HepG2 (cell line): ENCODE data around the gene VAT1L. TPM values are rescaled to one million over a fixed set of nuclear protein-coding genes. Genes with fewer than 3 reads are reported as not detected.

Experiments used
- ATAC-seq: fragments of 200-7000 bp; cut with Tn5 transposase; 3 replicates; pipeline ENCODE4 v1.9.1; 2020; ENCODE audit warnings: mild to moderate bottlenecking, moderate library complexity
- BruUV-seq: library from RNA; stranded (reverse); fragments of 400-500 nt; replicated peaks from 2 replicates; lab custom pipeline; 2021; lab: Mats Ljungman, UMichigan
- CTCF ChIA-PET: fragments of 300-600 bp; formaldehyde crosslinking; extraction: SDS; loops from one replicate; lab custom pipeline; 2021; ENCODE audit warnings: low total read pairs, inconsistent platforms, low intra/inter-chr PET ratio; lab: Yijun Ruan, JAX
- POLR2A ChIA-PET: fragments of 350-600 bp; sonication (Branson Sonifier 250); formaldehyde crosslinking; loops from one replicate; lab custom pipeline; 2020; ENCODE audit warnings: antibody characterized with exemption, inconsistent platforms; lab: Yijun Ruan, JAX
- DNase-seq: peaks from one replicate; pipeline ENCODE4 v3.0.0-alpha.2; 2015; ENCODE audit warnings: low spot score
- FAIRE-seq: peaks from 3 replicates; lab custom pipeline; 2011; peaks lifted over from hg19 to GRCh38; lab: Jason Lieb, UNC
- H2AFZ ChIP-seq: one replicate; pipeline ENCODE4 v1.6.1; 2011; ENCODE audit warnings: low read length, inconsistent platforms
- H3K27ac ChIP-seq: fragments of 300-600 bp; 3 replicates; pipeline ENCODE4 v1.8.0; 2011; ENCODE audit warnings: mixed run types, mild to moderate bottlenecking, mixed read lengths, low read length, inconsistent platforms; ENCODE audit not compliant: insufficient read depth; ENCODE audit errors: extremely low read length
- H3K27me3 ChIP-seq, 2 experiments: fragments of 200-600 bp in 1 of 2; 2 replicates in 1 of 2; 3 replicates in 1 of 2; pipeline versions ENCODE4 v1.6.0 to v1.8.0; 2011; ENCODE audit warnings: low read length in 2 of 2, mild to moderate bottlenecking in 2 of 2, moderate library complexity in 2 of 2, inconsistent platforms in 1 of 2; ENCODE audit not compliant: insufficient read depth in 2 of 2, control insufficient read depth in 1 of 2
- H3K36me3 ChIP-seq, 2 experiments: fragments of 200-600 bp in 1 of 2; replicated peaks in 1 of 2; 2 replicates in 1 of 2; 3 replicates in 1 of 2; pipeline versions ENCODE4 v1.5.1 to v1.8.0; 2011; ENCODE audit warnings: low read length in 2 of 2, inconsistent platforms in 1 of 2; ENCODE audit not compliant: insufficient read depth in 2 of 2, control insufficient read depth in 1 of 2
- H3K4me1 ChIP-seq: 2 replicates; pipeline ENCODE4 v1.5.1; 2012; ENCODE audit warnings: low read length, inconsistent platforms; ENCODE audit not compliant: insufficient read depth
- H3K4me2 ChIP-seq: 2 replicates; pipeline ENCODE4 v1.6.0; 2011; ENCODE audit warnings: low read depth, low read length, inconsistent platforms
- H3K4me3 ChIP-seq, 3 experiments: fragments of 200-600 bp in 1 of 3; sonication (generic), shearing (Covaris generic) in 1 of 3; replicated peaks in 1 of 3; 2 replicates each; pipeline ENCODE4 v1.5.1; 2011 to 2016; ENCODE audit warnings: low read length in 3 of 3, inconsistent platforms in 2 of 3, low read depth in 2 of 3, mild to moderate bottlenecking in 2 of 3, control low read depth in 1 of 3, mixed read lengths in 1 of 3; ENCODE audit not compliant: insufficient read depth in 1 of 3
- H3K79me2 ChIP-seq: one replicate; pipeline ENCODE4 v1.6.1; 2011; ENCODE audit warnings: low read length, inconsistent platforms; ENCODE audit not compliant: insufficient read depth
- H3K9ac ChIP-seq: 2 replicates; pipeline ENCODE4 v1.6.0; 2011; ENCODE audit warnings: mild to moderate bottlenecking, low read depth, low read length, inconsistent platforms; ENCODE audit not compliant: insufficient read depth
- H3K9me3 ChIP-seq: 2 replicates; pipeline ENCODE4 v1.5.1; 2012; ENCODE audit warnings: mild to moderate bottlenecking, low read length
- H4K20me1 ChIP-seq: 2 replicates; pipeline ENCODE4 v1.6.0; 2011; ENCODE audit warnings: inconsistent platforms, mild to moderate bottlenecking, low read length, moderate library complexity; ENCODE audit not compliant: insufficient read depth
- ISL2 ChIP-seq: sonication (generic); formaldehyde crosslinking; IDR thresholded peaks from 2 replicates; pipeline ENCODE4 v1.5.0; 2020; ENCODE audit warnings: missing genetic modification reagents
- PAF1 ChIP-seq: IDR thresholded peaks from 2 replicates; pipeline ENCODE4 v1.6.1; 2016; ENCODE audit warnings: missing genetic modification reagents, missing compliant biosample characterization
- PRDM15 ChIP-seq: sonication (generic); formaldehyde crosslinking; IDR thresholded peaks from 2 replicates; pipeline ENCODE4 v1.4.0; 2020; ENCODE audit warnings: missing genetic modification reagents
- RERE ChIP-seq: IDR thresholded peaks from 2 replicates; pipeline ENCODE4 v1.6.1; 2016; ENCODE audit warnings: low read depth, missing genetic modification reagents, missing compliant biosample characterization
- REXO4 ChIP-seq: sonication (generic); formaldehyde crosslinking; IDR thresholded peaks from 2 replicates; pipeline ENCODE4 v1.8.0; 2022; ENCODE audit warnings: missing genetic modification reagents, mild to moderate bottlenecking, borderline replicate concordance
- XBP1 ChIP-seq: sonication (generic); formaldehyde crosslinking; IDR thresholded peaks from 2 replicates; pipeline ENCODE4 v1.5.0; 2020; ENCODE audit warnings: missing genetic modification reagents
- ZBTB26 ChIP-seq: IDR thresholded peaks from 2 replicates; pipeline ENCODE4 v1.6.1; 2016; ENCODE audit warnings: missing compliant biosample characterization, missing genetic modification reagents, borderline replicate concordance
- ZNF326 ChIP-seq: sonication (generic); formaldehyde crosslinking; IDR thresholded peaks from 2 replicates; pipeline ENCODE4 v1.4.0; 2020; ENCODE audit warnings: missing genetic modification reagents, borderline replicate concordance
- ZNF746 ChIP-seq: sonication (generic); formaldehyde crosslinking; IDR thresholded peaks from 2 replicates; pipeline ENCODE4 v1.8.0; 2022; ENCODE audit warnings: mild to moderate bottlenecking, missing genetic modification reagents
- ZNF839 ChIP-seq: sonication (generic); formaldehyde crosslinking; IDR thresholded peaks from 2 replicates; pipeline ENCODE4 v1.4.0; 2020; ENCODE audit warnings: missing genetic modification reagents, mild to moderate bottlenecking, borderline replicate concordance
- ZSCAN5A ChIP-seq: sonication (generic); formaldehyde crosslinking; IDR thresholded peaks from 2 replicates; pipeline ENCODE4 v1.8.0; 2022; ENCODE audit warnings: mild to moderate bottlenecking, missing genetic modification reagents, borderline replicate concordance
- WGBS: methylation state at CpG from one replicate; pipeline ENCODE4 v1.1.6; 2017; ENCODE audit warnings: low lambda C conversion rate; 5-methylcytosine and 5-hydroxymethylcytosine counted together
- in situ Hi-C: cut with HindIII; loops from 2 replicates; pipeline ENCODE4 v1.10.0; 2017; ENCODE audit warnings: low pct_unique_long_range_greater_than_20kb; ENCODE audit not compliant: extremely low pct_ligation_motif_present
- intact Hi-C: fragments of 100-400 bp; cut with micrococcal nuclease; formaldehyde crosslinking; loops from one replicate; pipeline ENCODE4 v1.10.0; 2022; ENCODE audit not compliant: unreplicated experiment
- polyA plus RNA-seq, 8 experiments: library from polyadenylated mRNA; depleted of rRNA in 3 of 8; stranded (reverse) in 7 of 8; unstranded in 1 of 8; fragments of >200 nt; fragmentation: Illumina TruSeq in 4 of 8; extraction: Trizol in 4 of 8; gene quantifications; 2 replicates each; pipeline versions ENCODE4 v1.2.1 to v1.2.3, GENCODE V29; 2011 to 2016; ENCODE audit warnings: low read depth in 4 of 8, missing spikeins in 1 of 8, mixed read lengths in 1 of 8; ENCODE audit not compliant: insufficient read depth in 1 of 8
- total RNA-seq, 5 experiments: library from RNA; depleted of rRNA; stranded (reverse); fragments of >200 nt; fragmentation: Illumina TruSeq; extraction: Trizol; gene quantifications; 2 replicates each; pipeline ENCODE4 v1.2.3, GENCODE V29; 2016; ENCODE audit warnings: low read depth in 1 of 5
- TF ChIP-seq, protein P1 (sequence below): sonication (generic); formaldehyde crosslinking; IDR thresholded peaks from 2 replicates; pipeline ENCODE4 v1.8.0; 2022; ENCODE audit warnings: mild to moderate bottlenecking, missing genetic modification reagents, moderate library complexity

The VAT1L gene
- total and polyA plus RNA-seq, 2 of the 13 experiments (the other 11 are each of a cell fraction or from before 2014, with no cell fraction given) = not detected

- H4K20me1 ChIP-seq = no peaks in the 10 kb centered on the region
- in situ Hi-C loops = no loop called here
- no peak overlapping the region for H3K4me3 ChIP-seq
- H3K36me3 ChIP-seq = no peaks in the 10 kb centered on the region
- CTCF ChIA-PET = no interaction called here
- FAIRE-seq (no peak), ATAC-seq (no peak), DNase-seq (no peak)
- H3K27ac ChIP-seq = no peak overlapping the region
- no peaks in the 10 kb centered on the region for H3K79me2 ChIP-seq
- BruUV-seq = no TSS peak
- H2AFZ ChIP-seq = no peak overlapping the region
- intact Hi-C loops = no loop called here
- no peaks in the 10 kb centered on the region for H3K27me3 ChIP-seq
- H3K9ac ChIP-seq = no peak overlapping the region
- no peaks in the 10 kb centered on the region for H3K9me3 ChIP-seq
- H3K4me2 ChIP-seq = no peak overlapping the region
- peaks cover 62% of the 10 kb centered on the region for H3K4me1 ChIP-seq
- POLR2A ChIA-PET = no interaction called here
- WGBS = 56% methylated on average over 2 of the region's 2 CpGs
- TF ChIP-seq ZNF746 = no peak
- no peak for TF ChIP-seq ISL2 (CRISPR knock-in tag)
- TF ChIP-seq XBP1 (CRISPR knock-in tag) = no peak
- TF ChIP-seq, protein P1, sequence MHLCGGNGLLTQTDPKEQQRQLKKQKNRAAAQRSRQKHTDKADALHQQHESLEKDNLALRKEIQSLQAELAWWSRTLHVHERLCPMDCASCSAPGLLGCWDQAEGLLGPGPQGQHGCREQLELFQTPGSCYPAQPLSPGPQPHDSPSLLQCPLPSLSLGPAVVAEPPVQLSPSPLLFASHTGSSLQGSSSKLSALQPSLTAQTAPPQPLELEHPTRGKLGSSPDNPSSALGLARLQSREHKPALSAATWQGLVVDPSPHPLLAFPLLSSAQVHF (CRISPR knock-in tag) = no peak
- no peak for TF ChIP-seq ZNF839
- no peak for TF ChIP-seq RERE (CRISPR knock-in tag)
- no peak for TF ChIP-seq PAF1 (CRISPR knock-in tag)
- TF ChIP-seq REXO4 = no peak
- peak; percentile 81 for TF ChIP-seq PRDM15 (CRISPR knock-in tag)
- TF ChIP-seq ZSCAN5A (CRISPR knock-in tag) = no peak
- peak; percentile 15; the same call in 1 of the 2 replicates for TF ChIP-seq ZBTB26 (CRISPR knock-in tag)
- no peak for TF ChIP-seq ZNF326 (CRISPR knock-in tag)
Measured at GRCh38 chr16:77758508-77758907, 29.9 kb upstream of the VAT1L start.
